Measurements from ENCODE around the gene ROR1. TPM values are rescaled to one million over a fixed set of nuclear protein-coding genes. Genes with fewer than 3 reads are reported as not detected.
A peak's percentile ranks its signal among the peaks of the same experiment; 100 is the strongest.

Gene ROR1
- total RNA-seq, 1 experiment from 2014 or later, result 19.0 TPM

- ChIA-PET CTCF (no interaction called here), POLR2A (ENCODE audit: unreplicated experiment) (interaction anchor here (0.6 kb wide), 1 partner anchor 269 kb away, joined by 3 read pairs; no protein-coding TSS in a partner anchor)
- H3K36me3 ChIP-seq (ENCODE audit: low read depth), result peaks cover 11% of the 10 kb centered on the region
- no peaks in the 10 kb centered on the region for H4K20me1 ChIP-seq (ENCODE audit: insufficient read depth)
- peak overlapping the region; percentile 97 for H3K27ac ChIP-seq
- peaks cover 34% of the 10 kb centered on the region for H3F3A ChIP-seq (ENCODE audit: insufficient read depth, low read depth)
- DNase-seq, result peak in 1 of 2 experiments; percentile 39
- intact Hi-C loops (cut with micrococcal nuclease; ENCODE audit: unreplicated experiment), result loop anchor here (1.0 kb wide), 1 partner anchor 251 kb away; no protein-coding TSS in a partner anchor
- peak overlapping the region; percentile 22; the same call in 1 of the 2 replicates for H3K4me3 ChIP-seq
- H3K4me1 ChIP-seq (replicated peaks; ENCODE audit: insufficient read depth), result peaks cover 47% of the 10 kb centered on the region
- no peaks in the 10 kb centered on the region for H3K9me2 ChIP-seq (ENCODE audit: insufficient read depth)
- no peaks in the 10 kb centered on the region for H3K79me2 ChIP-seq (ENCODE audit: low read depth)
- BruUV-seq (replicated peaks), result no TSS peak
- H3K9me3 ChIP-seq (ENCODE audit: insufficient read depth, low read depth), result no peaks in the 10 kb centered on the region; the same call in 1 of the 2 replicates
- no peak for TF ChIP-seq EZH2 (IDR thresholded peaks at IDR 0.05; ENCODE audit: low read depth)
- TF ChIP-seq CTCF (conservative IDR thresholded peaks at IDR 0.05), result no peak
- no peaks in the 10 kb centered on the region for H3K27me3 ChIP-seq (ENCODE audit: insufficient read depth, low read depth)
- no peak overlapping the region for H2AFZ ChIP-seq
- peak overlapping the region; percentile 79 for H3K4me2 ChIP-seq
These were observed 397.4 kb downstream of the ROR1 start for GRCh38 chr1:64171246-64171645.

DNA sequence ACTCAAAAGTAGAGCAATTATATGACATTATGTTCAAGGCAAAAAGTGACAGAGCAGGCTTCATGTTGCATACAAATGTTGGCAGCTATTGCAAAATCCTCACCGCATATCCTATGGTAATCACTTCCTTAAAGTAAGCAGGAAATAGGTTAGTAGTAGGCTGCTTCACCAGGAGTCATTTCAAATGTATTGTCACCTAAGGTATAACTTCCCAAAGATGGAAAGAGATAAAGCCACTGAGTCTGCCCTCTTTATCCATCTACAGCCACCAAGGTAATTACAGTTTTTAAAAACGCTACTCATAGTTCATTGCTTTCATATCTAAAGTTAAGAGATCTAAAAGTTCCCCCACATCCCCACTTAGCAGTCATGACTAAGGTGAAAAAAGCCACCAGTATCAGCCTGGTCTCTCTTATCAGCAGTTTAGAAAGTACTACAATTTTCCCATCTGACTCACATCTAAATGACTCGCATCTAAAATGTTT is 398.0 kb downstream of the ROR1 start:
- peak; percentile 46 to 98 for DNase-seq
- H2AFZ ChIP-seq, result 0 out of 2 replicates have a peak overlapping the region, but pooled peaks have one; percentile 28
- intact Hi-C loops (cut with micrococcal nuclease; ENCODE audit: unreplicated experiment), result loop anchor here (1.0 kb wide), 2 partner anchors 68 to 252 kb away; no protein-coding TSS in a partner anchor
- BruUV-seq (replicated peaks), result no TSS peak
- peak overlapping the region; percentile 79 for H3K4me2 ChIP-seq
- H4K20me1 ChIP-seq (ENCODE audit: insufficient read depth), result no peaks in the 10 kb centered on the region
- peaks cover 11% of the 10 kb centered on the region for H3K36me3 ChIP-seq (ENCODE audit: low read depth)
- no peaks in the 10 kb centered on the region; the same call in 1 of the 2 replicates for H3K9me3 ChIP-seq (ENCODE audit: insufficient read depth, low read depth)
- POLR2A ChIA-PET (ENCODE audit: unreplicated experiment), result interaction anchor here (0.6 kb wide), 1 partner anchor 270 kb away, joined by 3 read pairs; no protein-coding TSS in a partner anchor
- H3K4me3 ChIP-seq, result peak overlapping the region; percentile 22; the same call in 1 of the 2 replicates
- H3K27me3 ChIP-seq (ENCODE audit: insufficient read depth, low read depth), result no peaks in the 10 kb centered on the region
- CTCF ChIA-PET, result no interaction called here
- peak overlapping the region; percentile 97 for H3K27ac ChIP-seq
- H3K9me2 ChIP-seq (ENCODE audit: insufficient read depth), result no peaks in the 10 kb centered on the region
- H3F3A ChIP-seq (ENCODE audit: insufficient read depth, low read depth), result peaks cover 34% of the 10 kb centered on the region
- H3K4me1 ChIP-seq (replicated peaks; ENCODE audit: insufficient read depth), result peaks cover 47% of the 10 kb centered on the region
- no peaks in the 10 kb centered on the region for H3K79me2 ChIP-seq (ENCODE audit: low read depth)
- TF ChIP-seq EZH2 (IDR thresholded peaks at IDR 0.05; ENCODE audit: low read depth) (no peak), CTCF (conservative IDR thresholded peaks at IDR 0.05) (no peak)

DNA sequence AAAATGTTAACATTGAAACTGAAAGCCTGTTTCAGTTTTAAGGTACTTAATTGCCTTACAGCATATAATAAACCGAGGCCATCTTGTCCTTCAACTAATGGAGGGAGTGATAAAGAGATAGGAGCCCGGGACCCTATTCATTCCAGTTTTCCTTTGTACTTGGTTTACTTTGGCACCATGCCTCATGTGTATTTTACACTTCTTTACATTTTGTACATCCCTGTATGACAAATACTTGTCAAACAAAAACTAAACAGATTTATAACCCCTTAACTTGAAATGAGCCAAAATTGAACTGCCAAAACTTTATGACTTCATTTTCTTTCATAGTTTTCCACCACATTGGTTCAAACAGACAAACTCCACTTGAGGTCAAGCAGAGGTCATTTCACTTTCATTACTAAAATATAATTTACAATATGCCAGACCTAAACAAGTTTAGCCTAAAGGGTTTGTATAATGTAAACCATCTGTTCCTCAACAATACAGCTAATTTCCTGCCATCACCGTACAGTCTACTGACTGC is 398.7 kb downstream of the ROR1 start:
- H3K4me2 ChIP-seq, result peak overlapping the region; percentile 79
- no peak for TF ChIP-seq CTCF (conservative IDR thresholded peaks at IDR 0.05)
- TF ChIP-seq EZH2 (IDR thresholded peaks at IDR 0.05; ENCODE audit: low read depth), result no peak
- intact Hi-C loops (cut with micrococcal nuclease; ENCODE audit: unreplicated experiment), result loop anchor here (1.0 kb wide), 1 partner anchor 68 kb away; no protein-coding TSS in a partner anchor
- no peaks in the 10 kb centered on the region for H3K27me3 ChIP-seq (ENCODE audit: insufficient read depth, low read depth)
- H3K36me3 ChIP-seq (ENCODE audit: low read depth), result peaks cover 11% of the 10 kb centered on the region
- DNase-seq, result peak in 1 of 2 experiments; percentile 71
- H3K9me2 ChIP-seq (ENCODE audit: insufficient read depth), result no peaks in the 10 kb centered on the region
- ChIA-PET POLR2A (ENCODE audit: unreplicated experiment) (interaction anchor here (0.6 kb wide), 1 partner anchor 1646 kb away, joined by 3 read pairs; no protein-coding TSS in a partner anchor), CTCF (no interaction called here)
- no peaks in the 10 kb centered on the region; the same call in 1 of the 2 replicates for H3K9me3 ChIP-seq (ENCODE audit: insufficient read depth, low read depth)
- H4K20me1 ChIP-seq (ENCODE audit: insufficient read depth), result no peaks in the 10 kb centered on the region
- no peak overlapping the region for H2AFZ ChIP-seq
- peak overlapping the region; percentile 37; the same call in 1 of the 2 replicates for H3K4me3 ChIP-seq
- H3K27ac ChIP-seq, result peak overlapping the region; percentile 97
- TSS peak; percentile 26 for BruUV-seq (replicated peaks)
- H3K4me1 ChIP-seq (replicated peaks; ENCODE audit: insufficient read depth), result peaks cover 47% of the 10 kb centered on the region
- no peaks in the 10 kb centered on the region for H3K79me2 ChIP-seq (ENCODE audit: low read depth)
- peaks cover 34% of the 10 kb centered on the region for H3F3A ChIP-seq (ENCODE audit: insufficient read depth, low read depth)
